HG02973 (cell line): ENCODE data around the gene C1QTNF1.
"Not testable (repeated sequence)": the region's sequence is repeated elsewhere in the genome, so short reads cannot be mapped to it uniquely, and the experiment has no call there.

ENCODE experiments used
- ATAC-seq: cut with Tn5 transposase; IDR thresholded peaks from one replicate; pipeline ENCODE4 v1.9.1; 2021; ENCODE audit warnings: moderate library complexity; ENCODE audit not compliant: unreplicated experiment

The C1QTNF1 gene

GRCh38 chr17:79051306-79051705 is 27.3 kb downstream of the C1QTNF1 start:
- no peak for ATAC-seq

DNA sequence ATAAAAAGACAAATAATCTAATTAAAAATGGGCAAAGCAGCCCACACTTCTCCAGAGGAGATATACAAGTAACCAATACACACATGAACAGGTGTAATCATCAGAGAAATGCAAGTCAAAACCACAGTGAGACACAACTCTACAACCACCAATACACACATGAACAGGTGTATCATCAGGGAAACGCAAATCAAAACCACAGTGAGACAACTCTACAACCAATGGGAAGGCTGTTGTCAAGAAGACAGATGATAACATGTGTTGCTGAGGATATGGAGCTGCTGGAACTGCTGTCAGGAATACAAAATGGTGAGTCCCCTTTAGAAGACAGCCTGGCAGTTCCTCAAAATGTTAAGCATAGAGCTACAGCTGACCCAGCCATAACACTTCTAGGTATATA is 28.2 kb downstream of the C1QTNF1 start:
- no peak for ATAC-seq

DNA sequence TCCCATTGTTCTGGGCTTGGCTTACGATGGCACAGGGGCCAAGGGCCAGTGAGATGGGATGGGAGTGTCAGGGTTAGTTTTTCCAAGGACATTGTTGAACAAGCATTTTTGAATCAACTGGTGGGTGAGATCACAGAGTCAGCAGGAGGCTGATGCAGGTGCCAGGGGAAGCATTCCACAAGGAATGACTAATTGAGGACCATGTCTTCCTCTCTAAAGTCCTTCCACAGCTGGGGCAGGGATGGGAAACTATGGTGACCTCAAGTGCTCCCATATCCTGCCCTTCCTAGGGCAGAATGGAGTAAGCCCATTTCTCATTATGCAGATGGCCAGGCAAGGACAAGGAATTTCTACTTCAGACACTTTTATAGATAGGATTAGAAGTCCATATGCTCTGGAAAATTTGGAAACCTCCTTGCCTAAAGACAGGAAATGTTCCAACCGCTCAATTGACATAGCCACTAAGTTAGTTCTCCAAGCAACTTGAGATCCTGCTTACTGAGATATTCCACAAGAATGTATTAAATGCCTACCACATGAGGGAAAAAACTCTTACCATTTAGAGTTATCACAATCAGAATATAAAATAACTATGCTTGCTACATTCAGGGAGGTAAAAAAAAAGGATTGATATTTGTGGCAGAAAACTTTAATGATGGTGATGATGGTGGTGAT is 29.4 kb downstream of the C1QTNF1 start:
- ATAC-seq, result no peak

DNA sequence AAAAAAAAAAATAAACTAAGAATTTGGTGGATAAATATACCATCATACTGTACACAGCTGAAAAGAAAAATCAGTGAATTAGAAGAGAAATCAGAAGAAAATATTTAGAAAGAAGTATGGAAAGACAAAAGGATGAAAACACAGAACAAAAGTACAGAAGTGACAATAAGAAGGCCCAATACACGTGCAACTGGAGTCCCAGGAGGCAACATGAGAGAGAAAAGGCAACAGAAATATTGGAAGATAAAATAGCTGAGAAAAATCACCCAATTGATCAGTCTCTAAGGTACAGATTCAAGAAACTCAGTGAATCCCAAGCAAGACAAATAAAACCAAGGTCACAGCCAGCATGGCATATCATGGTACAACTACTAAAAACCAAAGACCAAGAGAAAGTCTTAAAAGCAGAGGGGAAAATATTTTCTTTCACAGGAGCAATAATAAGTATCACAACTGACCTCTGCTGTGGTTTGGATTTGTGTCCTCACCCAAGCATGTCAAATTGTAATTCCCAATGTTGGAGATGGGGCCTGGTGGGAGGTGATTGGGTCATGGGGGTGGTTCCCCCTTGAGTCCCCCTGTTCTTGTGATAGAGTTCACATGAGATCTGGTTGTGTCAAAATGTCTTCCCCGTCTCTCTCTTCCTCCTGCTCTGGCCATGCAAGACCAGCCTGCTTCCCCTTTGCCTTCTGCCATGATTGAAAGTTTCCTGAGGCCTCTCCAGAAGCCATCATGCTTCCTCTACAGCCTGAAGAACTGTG is 30.4 kb downstream of the C1QTNF1 start:
- ATAC-seq, result no peak

DNA sequence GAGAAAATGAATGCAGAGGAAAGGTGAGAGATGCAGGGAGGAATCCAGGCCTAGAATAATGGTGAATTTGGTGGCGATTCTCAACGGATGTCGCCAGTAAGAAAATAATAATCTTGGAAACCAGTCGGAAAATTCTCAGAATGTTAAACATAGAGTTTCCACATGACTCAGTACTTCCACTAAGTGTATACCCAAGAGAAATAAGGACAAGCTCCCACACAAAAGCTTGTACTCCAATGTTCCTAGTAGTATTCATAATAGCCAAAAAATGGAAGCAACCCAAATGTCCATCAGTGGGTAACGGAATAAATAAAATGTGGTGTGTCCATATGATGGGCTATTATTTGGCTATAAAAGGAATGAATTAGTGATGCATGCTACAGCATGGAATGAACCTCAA is 31.2 kb downstream of the C1QTNF1 start:
- ATAC-seq, result no peak

- ATAC-seq, result no peak
Measured at GRCh38 chr17:79057737-79058385, 33.9 kb downstream of the C1QTNF1 start.

GRCh38 chr17:79062691-79063090 is 38.7 kb downstream of the C1QTNF1 start:
- ATAC-seq, result no peak

DNA sequence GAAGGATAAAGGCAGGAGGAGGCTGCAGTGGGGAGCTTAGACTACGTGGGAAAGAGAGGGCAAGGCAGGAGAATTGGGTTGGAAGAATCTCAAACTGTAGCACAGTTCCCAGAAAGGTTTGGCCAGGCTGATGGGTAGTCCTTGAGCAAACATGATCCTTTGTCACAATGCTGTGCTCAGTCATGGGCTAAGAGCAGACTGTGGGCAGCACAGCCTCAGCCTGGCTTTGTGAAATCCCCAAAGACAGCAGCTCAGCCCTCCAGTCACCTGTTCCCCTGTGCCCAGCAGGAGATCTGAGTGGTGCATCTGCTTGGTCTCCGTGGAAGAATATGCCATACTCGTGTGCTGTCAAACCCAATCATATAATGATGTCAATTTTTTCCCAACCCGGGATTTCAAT is 40.1 kb downstream of the C1QTNF1 start:
- ATAC-seq, result no peak

DNA sequence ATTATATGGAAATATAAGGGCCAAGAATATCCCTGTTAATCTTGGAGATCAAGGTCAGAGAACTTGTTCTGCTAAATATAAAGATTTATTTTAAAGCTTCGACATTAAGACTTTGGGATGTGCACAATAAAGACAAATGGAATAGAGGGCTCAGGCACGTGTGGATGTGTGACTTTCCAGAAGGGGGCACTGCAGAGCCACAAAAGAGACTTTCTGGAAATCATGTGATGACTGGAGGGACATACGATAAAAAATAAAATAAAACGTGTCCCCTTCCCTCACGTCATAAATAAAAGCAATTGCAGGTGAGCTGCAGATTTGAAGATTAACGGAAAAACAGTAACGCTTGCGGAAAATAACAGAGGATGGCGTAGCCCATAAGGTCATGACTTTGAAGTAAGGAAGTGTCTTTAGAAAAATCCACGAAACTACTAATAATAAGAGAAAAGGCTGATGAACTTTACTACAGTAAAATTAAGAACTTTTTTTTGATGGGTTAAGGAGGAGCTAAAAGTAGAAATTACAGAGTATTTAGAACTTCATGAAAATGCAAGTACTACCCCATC is 41.2 kb downstream of the C1QTNF1 start:
- ATAC-seq, result no peak

DNA sequence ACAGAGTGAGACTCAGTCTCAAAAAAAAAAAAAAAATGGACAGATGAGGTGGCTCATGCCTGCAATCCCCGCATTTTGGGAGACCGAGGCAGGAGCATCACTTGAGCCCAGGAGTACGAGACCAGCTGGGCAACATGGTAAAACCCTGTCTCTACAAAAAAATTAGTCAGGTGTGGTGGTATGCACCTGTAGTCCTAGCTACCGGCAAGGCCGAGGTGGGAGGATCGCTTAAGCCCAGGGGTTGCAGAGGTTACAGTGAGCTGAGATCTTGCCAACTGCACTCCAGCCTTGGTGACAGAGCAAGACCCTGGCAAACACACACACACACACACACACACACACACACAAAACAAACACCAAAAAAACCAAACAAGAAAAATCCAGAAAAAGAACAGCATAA is 43.0 kb downstream of the C1QTNF1 start:
- no peak for ATAC-seq

- ATAC-seq, result no peak
Measured at GRCh38 chr17:79070266-79070880, 46.4 kb downstream of the C1QTNF1 start.

GRCh38 chr17:79071161-79071740 is 47.3 kb downstream of the C1QTNF1 start:
- ATAC-seq, result no peak

DNA sequence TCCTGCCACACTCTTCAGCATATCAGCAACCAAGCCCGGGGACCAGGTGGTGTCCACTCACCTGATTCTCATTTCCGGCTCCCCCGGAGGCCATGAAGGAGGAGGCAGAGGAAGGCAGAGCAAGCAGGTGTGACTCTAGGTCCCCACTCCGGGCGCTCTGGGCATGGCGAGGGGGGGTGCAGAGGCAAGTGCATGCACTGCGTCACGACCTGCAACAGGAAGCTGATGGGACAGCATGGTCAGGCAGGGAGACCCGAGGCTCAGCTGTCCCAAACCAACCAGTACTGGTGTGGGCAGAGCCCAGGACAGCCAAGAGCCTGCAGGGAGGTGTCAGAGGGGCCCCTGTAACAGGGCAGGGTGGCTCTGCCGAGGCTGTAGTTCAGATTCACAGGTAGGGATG is 48.6 kb downstream of the C1QTNF1 start:
- no peak for ATAC-seq

DNA sequence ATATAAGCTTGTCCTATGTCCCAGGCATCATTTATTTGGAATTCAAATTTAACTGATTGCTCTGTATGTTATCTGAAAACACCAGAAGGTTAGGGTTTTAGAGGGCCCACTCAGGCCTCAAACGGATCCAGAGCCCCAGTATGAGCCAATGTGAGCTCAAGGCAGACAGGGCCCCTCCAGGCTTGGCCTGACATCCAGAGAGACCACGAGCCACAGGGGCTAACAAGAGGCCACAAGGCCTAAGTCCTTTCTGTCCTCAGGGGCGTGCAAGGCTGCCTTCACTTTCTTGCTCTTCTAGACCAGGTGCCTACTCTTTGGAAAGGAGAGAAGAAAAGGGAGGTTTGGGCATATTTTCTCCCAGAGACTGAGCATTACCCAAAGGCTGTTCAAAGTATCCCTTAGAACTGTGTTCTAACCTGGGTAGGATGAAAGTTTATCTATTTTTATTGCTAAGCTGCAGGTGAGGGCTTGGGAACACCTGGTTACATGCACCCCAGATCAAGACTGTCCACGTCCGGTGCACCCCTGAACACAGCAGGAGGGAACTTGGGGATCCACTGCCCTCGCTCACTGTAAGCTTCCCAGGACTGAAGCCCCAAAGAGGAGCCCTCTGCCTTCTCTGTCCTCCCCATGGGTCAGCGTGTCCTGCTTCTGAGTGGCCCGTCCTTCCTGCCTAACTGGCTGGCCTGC is 49.2 kb downstream of the C1QTNF1 start:
- no peak for ATAC-seq

DNA sequence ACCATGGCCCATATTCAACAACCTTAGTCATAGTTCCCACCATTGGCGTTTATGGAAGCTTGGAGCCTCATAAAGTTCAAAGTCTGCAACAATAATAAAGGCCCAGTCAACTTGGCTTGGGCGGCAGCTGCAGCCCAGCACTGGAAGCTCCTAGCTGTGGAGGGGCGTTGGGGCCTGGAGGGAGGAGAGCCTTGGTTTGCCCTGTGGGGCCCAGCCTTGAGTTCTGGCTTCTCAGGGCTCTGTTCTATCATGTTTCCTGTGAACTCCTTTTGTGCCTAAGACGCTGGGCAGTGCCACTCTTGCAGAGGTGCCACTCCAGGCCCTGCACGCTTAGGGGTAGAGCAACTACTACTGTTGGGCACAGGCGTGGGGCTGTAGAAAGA is 49.7 kb downstream of the C1QTNF1 start:
- ATAC-seq, result no peak

DNA sequence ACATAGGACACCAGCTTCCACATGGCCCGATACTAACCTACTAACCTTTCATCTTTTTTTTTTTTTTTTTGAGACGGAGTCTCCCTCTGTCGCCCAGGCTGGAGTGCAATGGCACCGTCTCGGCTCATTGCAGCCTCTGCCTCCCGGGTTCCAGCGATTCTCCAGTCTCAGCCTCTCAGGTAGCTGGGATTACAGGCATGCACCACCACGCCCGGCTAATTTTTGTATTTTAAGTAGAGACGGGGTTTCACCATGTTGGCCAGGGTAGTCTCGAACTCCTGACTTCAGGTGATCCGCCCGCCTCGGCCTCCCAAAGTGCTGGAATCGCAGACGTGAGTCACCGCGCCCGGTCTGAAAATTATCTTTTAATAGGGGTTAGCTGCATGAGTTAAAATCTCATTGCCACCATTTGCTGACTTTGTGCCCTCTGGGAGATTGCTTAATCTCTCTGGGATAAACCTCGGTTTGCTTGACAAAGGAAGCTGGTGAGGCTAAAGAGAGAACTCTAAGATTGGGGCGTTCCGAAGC is 50.2 kb downstream of the C1QTNF1 start:
- ATAC-seq, result not testable (repeated sequence)

- ATAC-seq, result peak; percentile 81
Measured at GRCh38 chr17:79074649-79075445, 50.9 kb downstream of the C1QTNF1 start, which contains the start of gene ENGASE. TSS of gene ENGASE (plus strand) at chr17:79074824. CDS start at chr17:79074945, 121 bp downstream.

DNA sequence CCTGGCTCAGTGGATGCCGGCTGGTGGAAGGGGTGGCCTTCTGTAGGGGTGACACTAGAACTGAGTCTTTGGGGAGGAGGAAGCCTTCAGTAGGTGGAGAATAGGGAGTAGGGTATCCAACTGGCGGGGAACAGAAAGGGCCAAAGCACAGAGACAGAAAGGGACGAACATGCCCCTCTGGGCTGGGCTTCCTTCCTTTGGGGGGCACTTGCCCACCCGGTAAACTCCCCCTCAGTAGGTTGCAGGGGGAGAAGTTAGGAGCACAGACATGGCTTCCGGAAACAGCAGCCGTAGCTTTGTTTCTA is 51.4 kb downstream of the C1QTNF1 start:
- peak; percentile 24 for ATAC-seq

DNA sequence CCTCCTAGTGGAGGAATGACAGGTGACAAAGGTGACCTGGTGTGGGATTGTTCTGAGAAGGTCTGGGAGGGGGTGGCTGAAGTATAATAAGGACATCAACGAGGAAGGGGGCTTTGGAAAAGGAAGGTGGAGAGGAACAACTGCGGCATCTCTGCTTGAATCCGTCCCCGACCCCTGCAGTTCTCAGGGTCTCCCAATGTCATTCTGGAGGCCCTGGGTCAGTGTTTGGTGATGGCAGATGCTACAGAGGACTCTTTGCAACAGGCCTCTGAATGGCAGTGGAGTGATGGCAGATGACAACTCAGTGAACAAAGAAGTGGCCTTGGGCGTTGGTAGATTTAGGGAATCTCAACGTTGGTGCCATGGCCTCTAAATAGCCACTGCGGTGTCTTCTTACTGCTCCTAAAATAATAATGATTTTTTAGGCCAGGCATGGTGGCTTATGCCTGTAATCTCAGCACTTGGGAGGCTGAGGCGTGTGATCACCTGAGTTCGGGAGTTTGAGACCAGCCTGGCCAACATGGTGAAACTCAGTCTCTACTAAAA is 52.0 kb downstream of the C1QTNF1 start:
- no peak for ATAC-seq
